GM21515 (cell line): ENCODE measurements around the gene ICAM2.

Experiments used
- ATAC-seq: cut with Tn5 transposase; IDR thresholded peaks from one replicate; pipeline ENCODE4 v1.9.1; 2021; ENCODE audit not compliant: unreplicated experiment

ICAM2 gene

DNA sequence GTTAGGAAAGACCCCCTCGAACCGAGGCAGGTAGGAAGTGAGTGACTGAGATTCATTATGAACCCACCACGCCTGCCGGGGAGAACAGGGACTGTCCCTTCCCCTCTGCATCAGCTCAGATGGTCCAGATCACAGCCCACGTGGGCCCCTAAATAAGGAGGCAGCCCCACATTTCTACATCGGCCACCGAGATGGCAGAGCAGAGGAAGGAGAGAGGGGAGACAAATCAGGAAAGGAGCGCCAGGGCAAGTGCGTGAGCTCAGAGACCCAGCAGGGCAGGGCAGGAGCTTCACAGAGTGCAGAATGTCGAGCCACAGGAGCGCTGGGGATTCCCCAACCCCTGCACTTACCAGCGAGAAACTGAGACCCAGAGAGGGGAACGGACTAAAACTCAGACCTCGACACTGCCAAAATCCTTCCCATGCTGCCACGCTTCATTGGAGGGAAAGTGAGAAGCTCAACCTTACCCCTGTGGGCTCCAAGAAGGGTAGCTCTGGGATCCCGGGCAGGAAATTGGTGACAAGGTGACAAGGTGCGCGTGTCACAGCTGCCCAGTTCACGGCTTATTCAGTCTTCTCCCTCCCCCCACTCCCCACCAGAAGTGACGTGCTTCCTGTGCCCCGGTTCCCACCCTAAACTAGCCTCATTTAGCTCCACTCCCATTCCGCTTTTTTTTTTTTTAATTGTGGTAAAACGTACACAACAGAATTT, at the start of gene ICAM2:
ICAM2 (minus strand) TSS at position 578 of the 711 bp plus-strand sequence. CDS start 13,942 bp downstream, outside the sequence.
- ATAC-seq: peak; percentile 63

GRCh38 chr17:64070213-64070612, 49.8 kb upstream of the ICAM2 start:
- no peak for ATAC-seq

- ATAC-seq: no peak
Measured at GRCh38 chr17:64069143-64069542, 48.7 kb upstream of the ICAM2 start.

- ATAC-seq: no peak
Measured at GRCh38 chr17:64067657-64068056, 47.2 kb upstream of the ICAM2 start.

DNA sequence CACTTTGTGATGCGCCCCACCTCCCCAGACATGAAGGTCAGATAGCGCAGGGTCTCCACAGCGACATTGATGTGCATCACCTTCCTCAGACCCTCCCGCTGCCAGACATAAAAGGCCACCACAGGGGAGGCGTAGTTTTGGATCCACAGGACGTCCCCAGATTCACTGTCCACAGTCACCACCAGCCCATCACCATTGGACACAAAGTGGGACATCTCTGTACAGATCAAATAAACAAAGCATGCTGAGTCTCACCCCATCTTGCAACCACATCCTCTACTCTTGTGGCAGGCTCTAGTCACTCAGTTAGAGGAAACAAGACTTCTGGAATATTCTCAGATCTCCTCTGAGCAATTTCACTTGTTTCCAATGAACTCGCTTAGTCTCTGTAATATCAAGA, 46.3 kb upstream of the ICAM2 start:
- ATAC-seq: no peak

DNA sequence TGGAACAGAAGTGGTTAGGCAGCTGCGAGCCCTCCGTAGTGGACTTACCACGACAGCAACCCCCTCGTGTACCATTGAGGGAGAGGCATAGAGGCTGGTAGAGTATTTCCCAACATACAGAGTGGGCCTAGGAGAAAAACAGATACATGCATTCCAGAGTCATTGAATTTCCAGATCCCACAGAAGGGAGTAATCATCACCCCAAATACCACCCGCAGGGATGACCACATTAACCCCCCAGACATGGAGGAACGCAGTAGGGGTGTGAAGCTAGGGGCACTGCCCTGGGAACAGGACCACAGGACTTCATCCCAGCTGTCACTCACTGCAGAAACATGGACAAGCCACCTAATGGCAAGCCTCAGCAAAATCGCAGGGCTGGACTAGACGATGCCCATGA, 44.7 kb upstream of the ICAM2 start:
- ATAC-seq: no peak

- ATAC-seq: no peak
Measured at GRCh38 chr17:64064331-64064730, 43.9 kb upstream of the ICAM2 start.

DNA sequence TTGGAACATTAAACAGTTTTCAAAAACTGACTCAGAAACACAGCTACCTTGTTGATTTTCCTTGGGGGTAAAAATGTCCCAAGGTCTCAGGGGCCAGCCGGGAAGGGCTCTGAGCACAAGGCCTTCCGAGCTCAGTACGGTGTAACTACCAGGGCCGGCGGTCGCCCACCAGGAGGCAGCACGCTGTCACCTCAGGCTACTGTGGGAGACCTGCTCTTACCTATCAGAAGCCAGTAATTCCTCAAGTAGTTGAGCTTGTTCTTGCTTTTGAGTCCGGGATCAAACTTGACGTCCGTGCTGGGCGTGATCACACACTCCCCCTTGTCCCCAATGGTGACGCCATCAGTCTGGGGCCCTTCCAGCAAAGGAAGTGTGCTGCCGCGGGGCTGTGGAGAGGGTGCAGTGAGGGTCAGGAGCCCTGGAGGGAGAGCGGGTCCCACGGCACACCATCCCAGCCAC, 43.4 kb upstream of the ICAM2 start:
- ATAC-seq: no peak

- ATAC-seq: no peak
Measured at GRCh38 chr17:64063088-64063487, 42.7 kb upstream of the ICAM2 start.

GRCh38 chr17:64061178-64061898, 40.9 kb upstream of the ICAM2 start:
- ATAC-seq: no peak

GRCh38 chr17:64060331-64060730, 39.9 kb upstream of the ICAM2 start:
- no peak for ATAC-seq

DNA sequence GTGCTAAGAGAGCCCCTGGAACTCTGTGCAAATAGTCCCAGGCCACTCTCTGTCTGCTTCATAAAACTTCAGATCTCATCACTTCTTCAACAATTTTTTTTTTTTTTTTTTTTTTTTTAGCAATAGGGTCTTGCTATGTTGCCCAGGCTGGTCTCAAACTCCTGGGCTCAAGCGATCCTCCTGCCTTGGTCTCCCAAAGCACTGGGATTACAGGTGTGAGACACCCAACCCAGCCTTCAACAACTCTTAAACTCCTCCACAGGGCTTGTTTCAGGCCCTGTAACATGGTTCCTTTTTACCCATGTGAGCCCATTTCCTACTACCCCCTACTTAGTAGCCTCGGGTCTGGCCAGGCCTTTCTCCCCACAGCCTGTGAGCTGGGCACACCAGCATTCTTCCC, 39.3 kb upstream of the ICAM2 start:
- no peak for ATAC-seq

DNA sequence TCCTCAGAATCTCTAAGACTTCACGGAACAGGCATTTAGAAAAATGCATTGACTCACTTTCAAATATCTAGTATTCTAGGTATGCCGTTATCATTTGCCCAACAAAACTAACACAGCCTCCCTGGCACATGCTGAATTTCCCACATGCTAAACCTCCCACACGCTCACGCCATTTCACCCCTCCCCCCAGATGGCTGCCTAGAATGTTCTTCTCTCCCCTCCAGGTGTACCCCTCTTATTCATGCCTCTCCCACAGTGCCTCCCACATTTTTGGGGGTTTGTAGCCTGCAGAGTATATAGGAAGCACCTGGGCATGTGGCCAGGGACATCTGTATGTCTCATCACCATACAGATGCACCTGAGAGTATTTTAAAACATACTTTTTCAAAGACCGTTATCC, 38.2 kb upstream of the ICAM2 start:
- no peak for ATAC-seq

DNA sequence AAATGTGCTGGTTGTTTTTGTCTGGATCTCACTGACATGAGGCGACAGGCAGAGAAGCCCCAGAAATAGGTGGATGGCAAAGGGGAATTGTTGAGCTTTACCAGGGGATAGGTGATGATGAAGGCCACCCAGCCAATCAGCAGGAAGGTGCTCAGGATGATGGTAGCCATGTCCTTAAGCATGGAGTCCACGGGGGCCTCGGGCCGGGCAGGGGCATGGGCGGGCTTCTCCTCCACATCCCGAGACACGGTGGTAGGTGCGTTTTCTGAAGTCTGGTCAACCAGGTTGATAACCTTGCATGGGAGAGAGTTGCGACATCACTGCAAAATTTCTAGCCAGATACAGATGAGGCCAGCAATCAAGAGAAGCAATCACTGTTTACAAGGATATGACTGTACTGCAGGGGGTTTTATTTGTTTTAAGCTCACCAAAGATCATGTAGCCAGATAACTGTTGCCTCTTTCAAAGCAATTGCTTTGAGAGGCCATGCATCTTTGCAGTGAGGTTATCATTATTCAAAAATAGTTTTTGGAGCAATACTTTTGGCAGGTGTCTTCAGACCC, 37.3 kb upstream of the ICAM2 start:
- ATAC-seq: no peak

- ATAC-seq: peak; percentile 68
Measured at GRCh38 chr17:64056269-64057005, 36.0 kb upstream of the ICAM2 start.

DNA sequence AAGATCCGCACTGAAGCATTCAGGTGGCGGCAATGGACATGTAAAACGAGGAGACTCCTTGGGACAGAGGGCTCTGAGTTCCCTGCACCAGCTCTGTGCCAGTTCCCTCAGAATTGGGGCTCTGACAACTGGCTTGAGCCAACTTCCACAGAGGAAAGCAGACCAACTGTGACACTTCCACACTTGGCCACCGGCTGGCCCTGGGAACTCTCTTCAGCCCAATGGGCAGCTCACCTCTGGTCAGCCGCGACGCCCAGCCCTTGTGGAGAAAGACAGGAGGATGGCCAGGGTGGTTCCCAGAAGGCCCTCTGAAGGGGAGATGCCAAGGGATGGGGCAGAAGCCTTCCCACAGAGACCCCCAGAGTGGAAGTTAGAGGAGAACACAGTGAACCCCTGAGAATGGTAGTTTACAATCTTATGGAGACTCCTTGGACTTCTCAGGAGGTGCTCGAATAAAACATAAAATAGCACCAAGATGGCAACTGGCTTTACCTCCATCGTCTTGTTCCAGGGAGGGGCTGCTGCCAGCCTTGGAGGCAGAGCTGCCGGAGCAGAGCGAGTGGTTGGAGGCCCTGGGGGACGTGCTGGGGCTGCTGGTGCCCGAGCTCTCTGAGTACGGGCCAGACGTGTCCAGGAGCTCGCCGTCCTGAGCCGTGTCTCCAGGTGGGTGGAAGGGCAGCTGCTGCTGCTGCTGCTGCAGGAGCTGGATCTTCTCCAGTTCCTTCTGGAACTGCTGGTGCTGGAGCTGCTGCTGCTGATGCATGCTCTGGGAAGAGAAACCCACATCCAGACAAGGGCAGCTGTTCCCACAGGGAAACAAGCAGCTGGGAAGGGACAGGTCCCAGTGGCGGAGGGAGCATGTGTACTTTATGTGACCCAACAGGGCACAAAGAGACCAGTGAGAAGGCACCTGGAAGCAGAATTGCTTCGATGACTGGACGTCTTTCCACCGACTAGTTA, 35.0 kb upstream of the ICAM2 start:
- ATAC-seq: no peak

GRCh38 chr17:64054304-64054703, 33.9 kb upstream of the ICAM2 start:
- ATAC-seq: no peak

DNA sequence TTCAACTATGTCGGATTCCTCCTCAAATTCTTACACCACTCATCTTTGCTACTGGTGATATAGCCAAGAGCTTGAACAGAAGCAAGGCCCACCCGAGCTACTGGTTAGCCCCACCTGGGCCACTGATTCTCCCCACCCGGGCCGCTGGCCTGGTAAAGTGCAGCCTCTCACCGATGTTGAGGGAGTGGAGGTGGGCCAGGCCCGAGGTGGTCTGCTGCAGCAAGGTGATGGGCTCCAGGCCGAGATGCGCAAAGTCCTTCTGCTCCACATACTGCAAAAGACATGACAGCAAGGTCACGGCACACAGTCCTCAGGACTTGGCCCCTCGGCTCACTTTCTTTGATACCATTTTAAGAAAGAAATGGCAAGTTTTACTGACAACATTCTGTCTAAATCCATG, 32.7 kb upstream of the ICAM2 start:
- ATAC-seq: no peak

DNA sequence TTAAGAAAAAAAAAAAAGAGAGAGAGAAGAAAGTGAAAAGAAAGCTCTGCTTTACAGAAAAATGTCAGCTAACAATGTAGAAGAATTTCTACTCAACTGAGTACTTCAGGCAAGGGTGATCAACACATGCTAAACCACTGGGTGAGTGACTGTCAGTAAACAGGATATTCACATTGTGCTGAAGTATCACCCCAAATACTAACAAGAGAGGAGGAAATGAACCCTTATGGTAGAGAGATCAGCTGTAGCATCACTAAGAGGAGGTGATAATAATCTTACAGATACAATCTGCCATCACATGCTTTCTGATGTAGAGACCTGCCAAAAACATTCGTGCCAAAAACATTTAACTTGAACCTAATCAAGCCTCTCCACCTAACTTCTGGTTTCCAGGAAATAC, 30.7 kb upstream of the ICAM2 start:
- ATAC-seq: no peak

DNA sequence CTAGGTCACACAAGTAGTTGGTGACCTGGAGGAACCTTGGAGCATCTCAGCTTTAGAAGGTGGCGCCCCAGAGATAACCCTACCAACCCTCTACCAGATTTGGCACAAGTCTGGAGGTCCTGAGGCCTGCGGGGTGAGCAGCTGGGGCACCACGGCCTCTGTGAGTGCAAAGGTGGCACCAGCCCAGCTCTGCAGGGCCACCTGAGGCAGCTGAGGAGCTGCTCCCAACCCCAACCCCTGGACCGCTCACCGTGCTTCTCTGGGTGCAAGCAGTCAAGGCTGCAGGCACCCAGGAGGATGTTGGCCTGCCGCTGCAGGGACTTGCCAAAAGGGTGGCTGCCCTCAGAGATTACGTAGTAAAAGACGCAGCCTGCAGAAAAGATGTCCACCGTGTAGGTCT, 28.4 kb upstream of the ICAM2 start:
- ATAC-seq: no peak
